H1 (cell line): Measurements from ENCODE around the gene YIF1A. TPM values are rescaled to one million over a fixed set of nuclear protein-coding genes. Genes with fewer than 3 reads are reported as not detected.
A peak's percentile ranks its signal among the peaks of the same experiment; 100 is the strongest.
"Not testable (repeated sequence)": the region's sequence is repeated elsewhere in the genome, so short reads cannot be mapped to it uniquely, and the experiment has no call there.

ENCODE experiments used
- CTCF ChIA-PET: fragments of 300-600 bp; sonication (Branson Sonifier 250); formaldehyde crosslinking; loops from one replicate; lab custom pipeline; 2021; ENCODE audit not compliant: partially characterized antibody; lab: Charles Lee
- POLR2A ChIA-PET: fragments of 300-600 bp; sonication (Branson Sonifier 250); formaldehyde crosslinking; loops from one replicate; lab custom pipeline; 2021; ENCODE audit warnings: inconsistent platforms; ENCODE audit not compliant: partially characterized antibody; lab: Charles Lee
- DNase-seq, 2 experiments: peaks; one replicate each; pipeline versions ENCODE4 v3.0.0 to v3.0.0-alpha.2; 2010 to 2022; ENCODE audit warnings: low spot score in 2 of 2, low read depth in 1 of 2, mixed read lengths in 1 of 2
- FAIRE-seq: peaks from 2 replicates; lab custom pipeline; 2011; peaks lifted over from hg19 to GRCh38; lab: Jason Lieb, UNC
- H2AFZ ChIP-seq: 2 replicates; pipeline ENCODE4 v1.8.1; 2012; ENCODE audit warnings: low read length, inconsistent platforms
- H2AK5ac ChIP-seq: 2 replicates; pipeline ENCODE4 v1.6.1; 2013; ENCODE audit warnings: low read depth, low read length
- H2BK120ac ChIP-seq: replicated peaks from 2 replicates; pipeline ENCODE3; 2013; ENCODE audit warnings: low read depth, low read length, inconsistent platforms
- H2BK12ac ChIP-seq: 2 replicates; pipeline ENCODE4 v1.6.1; 2013; ENCODE audit warnings: low read depth, low read length
- H2BK15ac ChIP-seq: 2 replicates; pipeline ENCODE4 v1.6.1; 2013; ENCODE audit warnings: low read length
- H2BK20ac ChIP-seq: 2 replicates; pipeline ENCODE4 v1.6.1; 2013; ENCODE audit warnings: low read length
- H2BK5ac ChIP-seq: 2 replicates; pipeline ENCODE4 v1.6.1; 2013; ENCODE audit warnings: low read depth, low read length
- H3K14ac ChIP-seq: 2 replicates; pipeline ENCODE4 v1.6.1; 2013; ENCODE audit warnings: inconsistent platforms; ENCODE audit not compliant: insufficient read length
- H3K18ac ChIP-seq: 2 replicates; pipeline ENCODE4 v1.6.1; 2013; ENCODE audit warnings: low read length; ENCODE audit errors: extremely low read depth
- H3K23ac ChIP-seq: 2 replicates; pipeline ENCODE4 v1.6.1; 2013; ENCODE audit warnings: inconsistent platforms; ENCODE audit not compliant: insufficient read length
- H3K23me2 ChIP-seq: 2 replicates; pipeline ENCODE4 v1.6.1; 2013; ENCODE audit warnings: low read depth, low read length
- H3K27ac ChIP-seq: 2 replicates; pipeline ENCODE4 v1.6.1; 2011; ENCODE audit warnings: low read depth, low read length, inconsistent platforms
- H3K27me3 ChIP-seq, 4 experiments: replicated peaks in 1 of 4; 1 replicate in 1 of 4; 2 replicates in 3 of 4; pipeline versions ENCODE4 v1.6.1 to v1.8.1; 2011 to 2013; ENCODE audit warnings: low read length in 3 of 4, mild to moderate bottlenecking in 3 of 4, inconsistent platforms in 2 of 4, mixed read lengths in 2 of 4, moderate library complexity in 1 of 4; ENCODE audit not compliant: control insufficient read depth in 3 of 4, insufficient read depth in 3 of 4; ENCODE audit errors: extremely low read depth in 1 of 4
- H3K36me3 ChIP-seq, 4 experiments: 2 replicates each; pipeline versions ENCODE4 v1.6.1 to v1.8.1; 2011 to 2013; ENCODE audit warnings: mild to moderate bottlenecking in 4 of 4, low read length in 3 of 4, moderate library complexity in 2 of 4, control low read depth in 1 of 4, inconsistent platforms in 1 of 4; ENCODE audit not compliant: insufficient read depth in 4 of 4, control insufficient read depth in 2 of 4
- H3K4ac ChIP-seq: replicated peaks from 2 replicates; pipeline ENCODE3; 2013; ENCODE audit warnings: low read length, low read depth, mixed read lengths, inconsistent platforms; ENCODE audit not compliant: insufficient read length
- H3K4me1 ChIP-seq, 4 experiments: replicated peaks in 1 of 4; 1 replicate in 1 of 4; 2 replicates in 3 of 4; pipeline versions ENCODE4 v1.6.1 to v1.8.1; 2011 to 2013; ENCODE audit warnings: low read length in 3 of 4, inconsistent platforms in 2 of 4, mixed read lengths in 1 of 4; ENCODE audit not compliant: insufficient read depth in 4 of 4, control insufficient read depth in 3 of 4
- H3K4me2 ChIP-seq, 2 experiments: 2 replicates each; pipeline versions ENCODE4 v1.6.1 to v1.8.1; 2011 to 2013; ENCODE audit warnings: low read depth in 2 of 2, low read length in 2 of 2, control low read depth in 1 of 2, inconsistent platforms in 1 of 2, mild to moderate bottlenecking in 1 of 2; ENCODE audit not compliant: insufficient read depth in 1 of 2
- H3K4me3 ChIP-seq, 4 experiments: fragments of 200-600, 300-600 bp in 1 of 4; sonication (generic), shearing (Covaris generic), sonication (Bioruptor Twin) in 1 of 4; 2 replicates each; pipeline versions ENCODE4 v1.5.1 to v1.8.1; 2011 to 2016; ENCODE audit warnings: low read length in 4 of 4, low read depth in 3 of 4, control low read depth in 2 of 4, inconsistent platforms in 2 of 4, mild to moderate bottlenecking in 2 of 4, mixed read lengths in 1 of 4, moderate library complexity in 1 of 4; ENCODE audit not compliant: insufficient read depth in 2 of 4; ENCODE audit errors: extremely low read depth in 1 of 4
- H3K56ac ChIP-seq: replicated peaks from 2 replicates; pipeline ENCODE3; 2013; ENCODE audit warnings: low read depth, mild to moderate bottlenecking, mixed read lengths, low read length, inconsistent platforms; ENCODE audit not compliant: insufficient read length
- H3K79me1 ChIP-seq: 2 replicates; pipeline ENCODE4 v1.6.1; 2013; ENCODE audit warnings: low read depth, low read length, control low read depth
- H3K79me2 ChIP-seq, 2 experiments: 2 replicates each; pipeline versions ENCODE4 v1.6.1 to v1.8.1; 2012 to 2013; ENCODE audit warnings: low read length in 2 of 2, mild to moderate bottlenecking in 2 of 2, inconsistent platforms in 1 of 2; ENCODE audit not compliant: insufficient read depth in 2 of 2, control insufficient read depth in 1 of 2
- H3K9ac ChIP-seq, 4 experiments: replicated peaks in 1 of 4; 1 replicate in 1 of 4; 2 replicates in 3 of 4; pipeline versions ENCODE4 v1.6.1 to v1.8.1; 2011 to 2013; ENCODE audit warnings: low read depth in 3 of 4, low read length in 3 of 4, control low read depth in 2 of 4, mild to moderate bottlenecking in 2 of 4, moderate library complexity in 2 of 4, inconsistent platforms in 1 of 4; ENCODE audit errors: extremely low read depth in 1 of 4
- H3K9me3 ChIP-seq, 2 experiments: 2 replicates each; pipeline versions ENCODE4 v1.6.1 to v1.8.1; 2012 to 2013; ENCODE audit warnings: mild to moderate bottlenecking in 2 of 2, moderate library complexity in 2 of 2, control low read depth in 1 of 2, inconsistent platforms in 1 of 2, low read depth in 1 of 2, low read length in 1 of 2, mixed read lengths in 1 of 2; ENCODE audit not compliant: insufficient read depth in 2 of 2
- H4K20me1 ChIP-seq, 2 experiments: replicated peaks in 1 of 2; 2 replicates each; pipeline versions ENCODE3 to v1.8.1; 2011 to 2013; ENCODE audit warnings: inconsistent platforms in 2 of 2, low read length in 2 of 2, mild to moderate bottlenecking in 1 of 2; ENCODE audit not compliant: insufficient read depth in 2 of 2, control insufficient read depth in 1 of 2
- H4K5ac ChIP-seq: 2 replicates; pipeline ENCODE4 v1.6.1; 2013; ENCODE audit warnings: low read length, low read depth, mixed read lengths, inconsistent platforms; ENCODE audit not compliant: insufficient read length
- H4K8ac ChIP-seq: 2 replicates; pipeline ENCODE4 v1.8.0; 2013; ENCODE audit warnings: mild to moderate bottlenecking, moderate library complexity, low read length, inconsistent platforms; ENCODE audit not compliant: insufficient read depth; ENCODE audit errors: extremely low read depth
- H4K91ac ChIP-seq: replicated peaks from 2 replicates; pipeline ENCODE3; 2013; ENCODE audit warnings: low read length, mixed read lengths, inconsistent platforms; ENCODE audit not compliant: insufficient read length
- WGBS, 2 experiments: shearing (Covaris generic) in 1 of 2; methylation state at CpG; one replicate each; pipeline versions ENCODE4 v1.1.6 to v1.1.7; 2013 to 2015; ENCODE audit warnings: low lambda C conversion rate in 2 of 2, mixed read lengths in 2 of 2, inconsistent platforms in 1 of 2, low coverage in 1 of 2, missing lambda C conversion rate in 1 of 2; ENCODE audit not compliant: insufficient replicate concordance in 2 of 2, insufficient coverage in 1 of 2, insufficient read length in 1 of 2; ENCODE audit errors: extremely low coverage in 1 of 2, missing lambda C conversion rate in 1 of 2; 5-methylcytosine and 5-hydroxymethylcytosine counted together
- polyA plus RNA-seq, 7 experiments: library from polyadenylated mRNA; depleted of rRNA in 3 of 7; stranded (reverse) in 5 of 7; unstranded in 2 of 7; fragments of >200 nt in 5 of 7; fragments of 200-250 nt in 2 of 7; gene quantifications; 1 replicate in 5 of 7; 2 replicates in 1 of 7; 4 replicates in 1 of 7; pipeline versions ENCODE4 v1.2.1 to v1.2.3, GENCODE V29; 2011 to 2013; ENCODE audit warnings: missing spikeins in 2 of 7, mixed read lengths in 2 of 7
- total RNA-seq: library from RNA; stranded (reverse); fragmentation: NEBNext Ultra II Directional; extraction: Animal tissue kit (Norgen Biotek cat#: 25700); gene quantifications from 2 replicates; pipeline ENCODE4 v1.2.1, GENCODE V29; 2021

The YIF1A gene
- total and polyA plus RNA-seq, 2 of the 8 experiments (the other 6 are each of a cell fraction or from before 2014, with no cell fraction given): 70.1 to 178 TPM

DNA sequence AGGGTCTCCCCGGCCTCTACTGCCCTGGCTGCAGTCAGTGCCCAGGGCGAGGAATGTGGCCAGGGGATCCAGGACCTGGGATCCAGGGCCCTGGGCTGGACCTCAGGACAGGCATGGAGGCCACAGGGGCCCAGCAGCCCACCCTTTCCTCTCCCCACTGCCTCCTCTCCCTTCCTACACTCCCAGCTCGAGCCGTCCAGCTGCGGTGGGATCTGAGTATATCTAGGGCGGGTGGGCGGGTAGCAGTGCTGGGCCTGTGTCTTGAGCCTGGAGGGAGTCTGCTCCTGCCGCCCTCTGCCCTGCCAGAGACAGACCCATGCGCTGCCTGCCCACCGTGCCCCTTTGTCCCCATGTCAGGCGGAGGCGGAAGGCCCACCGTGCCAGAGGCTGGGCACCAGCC, 12.3 kb downstream of the YIF1A start:
- H3K36me3 ChIP-seq: peaks cover 4 to 32% (median 15%) of the 10 kb centered on the region in 4 experiments
- H3K79me1 ChIP-seq, H2AK5ac ChIP-seq, FAIRE-seq, H3K4ac ChIP-seq, H2BK20ac ChIP-seq, H2BK12ac ChIP-seq, H3K56ac ChIP-seq, H3K9me3 ChIP-seq, H3K9ac ChIP-seq, H4K5ac ChIP-seq, H2BK120ac ChIP-seq, H3K4me3 ChIP-seq, H2BK5ac ChIP-seq, H3K23ac ChIP-seq, H4K91ac ChIP-seq, H3K27me3 ChIP-seq, H3K79me2 ChIP-seq, H3K23me2 ChIP-seq, H3K27ac ChIP-seq, H3K4me2 ChIP-seq, H2BK15ac ChIP-seq, H3K14ac ChIP-seq, DNase-seq, H3K18ac ChIP-seq, H2AFZ ChIP-seq: not testable (repeated sequence)
- POLR2A ChIA-PET: interaction anchor here (0.9 to 7.9 kb wide), 7 partner anchors 8 to 36 kb away, joined by 3 to 125 read pairs (median 6); partner anchors contain the start of genes RAB1B and YIF1A
- H4K8ac ChIP-seq: peak overlapping the region; percentile 35; the same call in 1 of the 2 replicates
- H4K20me1 ChIP-seq: peaks cover 1 to 15% of the 10 kb centered on the region in 2 experiments
- 92% methylated on average over 13 of the region's 13 CpGs; no CpG with 5 or more reads in 1 of the 2 experiments for whole genome bisulfite sequencing, 2 experiments
- CTCF ChIA-PET: interaction anchor here (1.0 to 1.4 kb wide), 4 partner anchors 8 to 41 kb away, joined by 3 to 6 read pairs (median 4); partner anchors contain the start of genes CD248 and RAB1B
- peaks cover 0 to 12% (median 4%) of the 10 kb centered on the region in 4 experiments; a peak in 5 of 7 replicates for H3K4me1 ChIP-seq
